HG03571 (cell line): ENCODE results near the gene LRRC4C.

Experiments used
- ATAC-seq: cut with Tn5 transposase; IDR thresholded peaks from one replicate; pipeline ENCODE4 v1.9.1; 2021; ENCODE audit not compliant: unreplicated experiment

Gene LRRC4C

DNA sequence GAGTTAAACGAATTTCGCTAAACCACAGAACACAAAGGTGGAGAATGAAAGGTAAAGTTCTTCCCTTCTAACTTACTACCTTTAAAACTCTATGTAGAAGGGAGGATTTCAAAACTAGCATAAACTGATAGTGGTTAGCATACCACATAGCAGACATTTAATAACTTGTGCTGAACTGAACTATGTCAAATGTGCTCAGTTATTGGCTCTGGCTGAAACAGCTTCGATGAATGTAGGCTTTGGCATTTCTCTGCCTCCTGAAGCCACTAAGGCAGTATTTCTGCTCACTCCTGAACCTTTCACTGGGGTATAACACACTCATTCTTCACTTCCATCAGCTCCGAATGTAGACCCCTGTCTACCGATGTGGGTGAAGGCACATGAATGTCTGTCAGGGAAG, 1188.1 kb downstream of the LRRC4C start:
- ATAC-seq: no peak

DNA sequence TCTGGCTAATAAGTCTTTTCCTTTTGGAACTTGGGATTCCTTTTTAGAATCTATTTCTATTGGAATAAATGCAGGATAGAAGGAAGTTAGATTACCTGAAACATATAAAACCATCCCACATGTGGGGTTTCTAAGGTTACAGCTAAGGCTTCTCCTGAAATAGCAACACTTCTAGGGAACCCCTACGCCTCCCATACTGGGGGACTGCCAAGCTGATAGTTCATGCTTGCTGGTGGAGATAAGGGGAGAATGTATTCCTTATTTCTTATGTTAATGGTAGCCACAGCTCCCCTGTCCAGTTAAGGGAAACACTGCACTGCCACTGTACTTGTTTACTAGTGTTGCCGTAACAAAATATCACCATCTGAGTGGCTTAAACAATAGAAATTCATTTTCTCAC, 1189.6 kb downstream of the LRRC4C start:
- ATAC-seq: no peak

- ATAC-seq: no peak
Observed at GRCh38 chr11:40268551-40268950, 1190.9 kb downstream of the LRRC4C start.

DNA sequence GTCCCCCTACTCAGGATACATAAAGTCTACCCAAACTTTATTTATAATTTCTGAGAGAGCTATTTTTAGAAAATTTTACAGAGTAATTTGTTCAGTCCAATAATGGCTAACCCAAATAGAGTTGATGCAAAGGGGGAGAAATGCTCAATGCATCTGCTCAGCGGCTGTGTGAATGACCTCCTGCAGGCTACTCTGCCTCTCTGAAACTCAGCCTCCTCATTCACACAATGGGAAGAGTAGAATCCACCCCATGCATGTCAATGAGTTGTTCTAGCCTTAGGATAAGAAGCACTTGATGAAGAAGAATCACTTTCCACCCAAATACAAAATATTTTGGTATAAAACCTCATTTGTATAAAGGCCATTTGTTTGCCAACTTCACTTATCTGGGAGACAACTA, 1204.0 kb downstream of the LRRC4C start:
- ATAC-seq: no peak

- no peak for ATAC-seq
Observed at GRCh38 chr11:40253166-40253565, 1206.3 kb downstream of the LRRC4C start.

DNA sequence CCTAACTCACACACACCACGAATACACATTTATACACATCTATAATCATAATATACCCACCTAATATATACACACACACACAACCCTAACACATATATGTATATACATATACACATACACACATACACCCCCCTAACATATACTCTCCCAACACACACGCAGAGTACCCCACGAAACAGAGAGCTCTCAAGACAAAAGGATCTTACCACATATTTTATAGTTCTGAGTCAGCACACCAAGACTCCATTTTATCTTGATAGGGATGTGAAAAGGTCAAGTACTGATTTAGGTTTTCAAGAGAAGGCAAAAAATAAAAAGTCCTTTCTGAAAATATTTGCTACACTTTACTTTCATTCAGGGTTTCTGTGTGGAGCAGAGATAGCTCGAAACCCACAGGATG, 1207.2 kb downstream of the LRRC4C start:
- ATAC-seq: no peak

- no peak for ATAC-seq
Observed at GRCh38 chr11:40246983-40247382, 1212.5 kb downstream of the LRRC4C start.

DNA sequence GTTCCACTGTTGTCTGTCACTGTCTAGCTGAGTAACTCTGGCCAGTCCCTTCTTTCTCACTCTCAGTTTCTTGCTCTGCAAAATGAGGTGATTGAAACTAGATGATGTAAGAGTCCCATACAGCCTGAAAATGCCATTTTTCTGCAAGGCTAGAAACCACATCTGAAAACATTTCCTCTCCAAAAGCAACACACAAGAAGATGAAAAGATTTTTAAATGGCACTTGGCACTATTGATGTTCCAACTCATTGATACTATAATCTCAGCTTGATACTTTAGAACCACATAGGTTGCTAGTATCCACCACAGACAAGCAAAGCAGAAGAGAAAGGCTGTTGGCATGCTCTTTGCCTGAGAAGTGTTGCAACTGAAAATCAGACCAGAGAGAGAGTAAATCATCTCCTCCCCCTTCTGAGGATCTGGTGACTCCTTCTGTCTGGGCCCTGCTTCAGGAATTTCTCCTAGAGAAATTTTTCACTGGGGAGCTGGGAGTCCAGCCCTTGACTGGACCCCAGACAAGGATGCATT, 1217.9 kb downstream of the LRRC4C start:
- ATAC-seq: peak; percentile 94

DNA sequence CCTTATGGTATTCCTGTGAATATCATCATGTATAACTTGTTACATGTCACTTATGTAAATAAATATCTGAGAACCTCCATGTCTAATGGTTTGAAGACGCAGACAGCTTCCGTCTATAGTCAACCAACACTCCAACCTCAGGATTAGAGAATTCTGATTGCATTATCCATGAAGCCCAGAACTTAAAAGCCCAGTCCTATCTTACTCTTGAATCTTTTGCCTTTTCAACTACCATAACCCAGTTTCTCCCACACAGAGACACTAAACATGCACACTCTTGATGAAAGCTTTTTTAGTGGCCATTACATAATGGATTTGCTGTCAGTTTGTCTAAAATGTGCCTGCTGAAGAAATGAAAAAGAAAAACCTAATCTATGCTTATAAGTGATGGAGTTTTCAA, 1219.2 kb downstream of the LRRC4C start:
- no peak for ATAC-seq

GRCh38 chr11:40236526-40236925, 1222.9 kb downstream of the LRRC4C start:
- ATAC-seq: no peak

DNA sequence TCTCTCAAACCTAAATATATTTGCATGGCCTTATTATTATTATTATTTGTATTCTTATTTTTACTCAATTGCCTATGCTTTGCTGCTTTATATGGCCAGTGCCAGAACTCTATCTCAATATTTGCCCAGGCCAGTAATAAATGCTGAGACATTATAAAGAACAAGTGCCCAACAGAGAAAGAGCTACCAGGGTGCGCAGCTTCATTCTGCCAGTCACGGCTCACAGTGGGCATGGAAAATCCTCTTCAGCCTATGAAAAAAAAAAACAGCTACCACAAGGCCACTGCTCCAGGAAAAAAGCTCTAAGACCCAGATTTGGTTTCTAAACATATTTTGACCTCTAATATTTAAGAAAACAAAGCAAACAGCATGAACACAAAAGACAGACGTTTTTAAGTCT, 1223.6 kb downstream of the LRRC4C start:
- no peak for ATAC-seq

DNA sequence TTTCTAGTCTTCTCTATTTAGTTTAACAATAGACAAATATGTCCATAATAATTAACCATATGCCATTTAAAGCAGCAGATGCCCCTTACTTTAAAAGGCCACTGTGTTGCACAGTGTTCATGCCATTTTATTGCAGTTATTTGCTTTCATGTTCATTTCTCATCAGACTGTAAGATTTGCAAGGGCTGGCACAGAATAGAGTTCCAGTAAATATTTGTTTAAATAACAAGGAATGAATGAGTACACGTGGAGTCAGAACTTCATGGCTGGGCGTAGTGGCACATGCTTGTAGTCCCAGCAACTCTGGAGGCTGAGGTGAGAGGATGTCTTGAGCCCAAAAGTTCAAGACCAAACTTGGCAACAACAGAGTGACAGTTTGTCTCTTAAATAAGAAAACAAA, 1228.6 kb downstream of the LRRC4C start:
- ATAC-seq: no peak

GRCh38 chr11:40228662-40229061, 1230.8 kb downstream of the LRRC4C start:
- ATAC-seq: no peak

DNA sequence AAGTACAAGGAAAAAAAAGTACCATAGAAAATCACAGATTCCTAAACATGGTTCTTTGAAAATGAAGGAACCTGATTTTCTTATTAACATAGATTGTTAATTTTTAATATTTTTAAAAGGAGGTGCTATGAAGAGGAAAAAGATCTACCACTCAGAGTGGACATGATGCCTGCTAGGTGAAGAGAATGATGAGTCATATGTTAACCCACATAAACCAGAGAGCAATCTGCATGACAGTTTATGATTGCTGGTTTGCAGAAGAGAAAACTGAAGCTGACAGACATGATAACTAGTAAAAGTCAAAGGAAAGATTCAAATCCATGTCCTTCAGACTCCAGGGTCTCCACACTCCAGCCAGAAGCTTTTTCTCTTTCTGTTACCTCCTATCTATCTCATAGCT, 1231.7 kb downstream of the LRRC4C start:
- ATAC-seq: peak; percentile 91

- ATAC-seq: no peak
Observed at GRCh38 chr11:40226654-40227053, 1232.8 kb downstream of the LRRC4C start.

DNA sequence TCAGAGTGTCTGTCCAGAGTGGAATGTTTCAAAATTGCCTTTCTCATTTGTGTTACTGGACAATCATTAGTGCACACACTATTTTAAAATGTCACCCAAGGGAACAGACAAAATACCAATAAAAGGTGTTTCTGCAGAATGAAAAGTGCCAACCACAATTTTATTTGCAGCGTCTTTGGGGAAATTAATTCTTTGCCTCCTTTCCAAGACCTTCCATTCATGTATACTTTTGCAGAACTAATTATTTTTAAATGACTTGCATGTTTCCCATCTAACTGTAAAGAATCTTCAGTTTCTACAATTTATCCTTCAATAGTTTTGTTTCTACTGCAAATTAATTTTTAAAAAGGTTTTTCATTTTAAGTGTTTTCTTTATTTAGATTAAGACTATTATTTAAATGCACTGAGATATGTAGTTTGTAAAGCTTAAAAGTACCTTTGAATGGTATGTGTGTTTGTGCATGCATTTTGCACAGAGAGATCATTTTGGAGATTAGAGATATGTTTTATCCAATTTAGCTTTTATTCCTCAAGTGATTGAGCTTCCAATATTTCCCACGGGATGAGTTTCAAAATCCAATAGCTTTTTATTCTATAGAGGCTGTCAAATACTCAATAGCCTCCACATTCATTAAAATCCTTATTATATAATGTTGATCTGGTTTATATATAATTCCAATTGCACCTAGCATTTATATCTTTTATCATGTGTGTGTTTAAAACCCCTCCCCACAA, 1235.7 kb downstream of the LRRC4C start:
- no peak for ATAC-seq

- no peak for ATAC-seq
Observed at GRCh38 chr11:40219401-40219800, 1240.1 kb downstream of the LRRC4C start.

GRCh38 chr11:40215556-40215955, 1243.9 kb downstream of the LRRC4C start:
- ATAC-seq: no peak

GRCh38 chr11:40207416-40207815, 1252.0 kb downstream of the LRRC4C start:
- no peak for ATAC-seq

DNA sequence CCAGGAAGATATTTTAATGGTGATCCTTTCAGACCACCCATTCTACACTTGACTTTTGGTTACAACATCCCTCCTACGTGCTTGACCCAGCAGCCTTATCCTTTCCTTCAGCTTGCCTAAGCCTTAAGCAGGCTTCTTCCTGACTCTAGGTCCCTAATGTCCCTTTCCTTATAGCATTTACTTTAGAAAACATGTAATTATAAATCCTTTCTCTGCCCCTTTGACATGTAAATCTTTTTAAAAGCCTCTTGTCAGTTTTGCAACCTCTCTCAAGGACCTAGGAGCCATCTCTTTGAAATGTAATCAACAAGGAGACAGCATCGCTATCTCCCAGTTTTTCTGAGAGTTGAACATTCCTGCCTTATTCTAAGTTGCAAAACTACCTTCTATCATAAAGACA, 1255.2 kb downstream of the LRRC4C start:
- no peak for ATAC-seq

GRCh38 chr11:40203606-40204005, 1255.8 kb downstream of the LRRC4C start:
- ATAC-seq: no peak

- ATAC-seq: no peak
Observed at GRCh38 chr11:40202589-40203270, 1256.7 kb downstream of the LRRC4C start.
